Breast epithelium (tissue), 4 donors: Measurements from ENCODE around the gene KRTAP5-7. TPM values are rescaled to one million over a fixed set of nuclear protein-coding genes. Genes with fewer than 3 reads are reported as not detected.

Source experiments
- DNase-seq, 2 donors: peaks; one replicate each; pipeline ENCODE4 v3.0.0-alpha.2; 2019; ENCODE audit warnings: low spot score in 2 of 2
- H3K27ac ChIP-seq, 2 donors: fragments of 200-600 bp; sonication (generic) in 1 of 2; one replicate each; pipeline ENCODE4 v1.5.1; 2016 to 2019; ENCODE audit warnings: mild to moderate bottlenecking in 1 of 2
- H3K27me3 ChIP-seq, 2 donors: fragments of 200-600 bp; sonication (generic) in 1 of 2; one replicate each; pipeline versions ENCODE4 v1.5.1 to v1.6.0; 2017 to 2019; ENCODE audit warnings: control low read depth in 1 of 2, mild to moderate bottlenecking in 1 of 2
- H3K36me3 ChIP-seq: fragments of 200-600 bp; one replicate; pipeline ENCODE4 v1.5.1; 2019
- H3K4me1 ChIP-seq, 2 donors: fragments of 200-600 bp; sonication (generic); one replicate each; pipeline ENCODE4 v1.5.1; 2016 to 2019; ENCODE audit warnings: control low read depth in 1 of 2
- H3K4me3 ChIP-seq, 3 donors: fragments of 200-600 bp; sonication (generic); 1 replicate in 2 of 3; 2 replicates in 1 of 3; pipeline ENCODE4 v1.5.1; 2016 to 2019; ENCODE audit warnings: mild to moderate bottlenecking in 3 of 3, moderate library complexity in 2 of 3
- H3K9me3 ChIP-seq, 2 donors: fragments of 200-600 bp; sonication (generic) in 1 of 2; one replicate each; pipeline ENCODE4 v1.5.1; 2016 to 2019; ENCODE audit warnings: control low read depth in 1 of 2
- POLR2A ChIP-seq: fragments of 450-650 bp; IDR thresholded peaks from one replicate; pipeline ENCODE4 v1.6.1; 2016; ENCODE audit warnings: antibody characterized with exemption, mild to moderate bottlenecking, moderate library complexity
- POLR2AphosphoS5 ChIP-seq, 3 donors: sonication (generic); formaldehyde crosslinking; IDR thresholded peaks; one replicate each; pipeline ENCODE4 v1.6.1; 2017; ENCODE audit warnings: antibody characterized with exemption in 3 of 3
- intact Hi-C: fragments of 100-400 bp; cut with DNase I; formaldehyde crosslinking; loops from one replicate; pipeline ENCODE4 v1.15.1; 2023; ENCODE audit warnings: low total_unique reads
- total RNA-seq, 3 donors: library from RNA; depleted of rRNA; stranded (reverse); fragments of >200 nt; gene quantifications; one replicate each; pipeline ENCODE4 v1.1.0, GENCODE V29; 2016
- TF ChIP-seq, protein P1 (sequence below), 3 donors: fragments of 450-650 bp; IDR thresholded peaks; one replicate each; pipeline ENCODE4 v1.5.1; 2016 to 2017; ENCODE audit warnings: antibody characterized with exemption in 3 of 3, mild to moderate bottlenecking in 3 of 3, moderate library complexity in 3 of 3

Gene KRTAP5-7
- total RNA-seq, 3 donors from 2014 or later, result 0.16 TPM; not detected in 2

DNA sequence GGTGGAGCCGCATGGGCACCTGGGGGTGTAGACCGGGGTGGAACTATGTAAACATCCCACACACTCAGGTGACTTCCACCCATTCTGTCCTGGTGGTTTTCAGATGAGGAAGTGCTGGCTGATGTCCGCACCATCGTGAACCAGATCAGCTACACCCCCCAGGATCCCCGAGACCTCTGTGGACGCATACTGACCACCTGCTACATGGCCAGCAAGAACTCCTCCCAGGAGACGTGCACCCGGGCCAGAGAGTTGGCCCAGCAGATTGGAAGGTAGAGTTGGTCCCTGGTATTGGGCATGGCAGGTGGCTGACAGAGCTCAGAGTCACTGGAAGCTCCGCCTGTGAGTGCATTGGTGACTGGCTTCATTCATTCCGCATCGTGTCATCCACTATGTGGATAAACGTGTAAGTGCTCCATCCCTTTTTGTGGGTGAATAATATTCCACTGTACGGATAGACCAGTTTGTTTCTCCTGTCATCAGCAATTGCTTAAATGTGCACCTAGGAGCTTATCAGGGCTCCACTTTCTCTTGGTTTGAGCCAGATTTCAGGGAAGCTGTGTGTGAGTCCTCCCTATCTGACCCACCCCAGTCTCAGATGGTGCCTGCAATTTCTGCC is 44.2 kb upstream of the KRTAP5-7 start:
- DNase-seq, result no peak

GRCh38 chr11:71483692-71484091 is 43.4 kb upstream of the KRTAP5-7 start:
- Histone ChIP-seq H3K27ac (no peak overlapping the region), H3K36me3 (peaks cover 17% of the 10 kb centered on the region), H3K4me3 (no peak overlapping the region), H3K9me3 (no peaks in the 10 kb centered on the region), H3K27me3 (no peaks in the 10 kb centered on the region), H3K4me1 (no peaks in the 10 kb centered on the region)
- intact Hi-C loops, result no loop called here
- DNase-seq, result no peak
- TF ChIP-seq, protein P1, sequence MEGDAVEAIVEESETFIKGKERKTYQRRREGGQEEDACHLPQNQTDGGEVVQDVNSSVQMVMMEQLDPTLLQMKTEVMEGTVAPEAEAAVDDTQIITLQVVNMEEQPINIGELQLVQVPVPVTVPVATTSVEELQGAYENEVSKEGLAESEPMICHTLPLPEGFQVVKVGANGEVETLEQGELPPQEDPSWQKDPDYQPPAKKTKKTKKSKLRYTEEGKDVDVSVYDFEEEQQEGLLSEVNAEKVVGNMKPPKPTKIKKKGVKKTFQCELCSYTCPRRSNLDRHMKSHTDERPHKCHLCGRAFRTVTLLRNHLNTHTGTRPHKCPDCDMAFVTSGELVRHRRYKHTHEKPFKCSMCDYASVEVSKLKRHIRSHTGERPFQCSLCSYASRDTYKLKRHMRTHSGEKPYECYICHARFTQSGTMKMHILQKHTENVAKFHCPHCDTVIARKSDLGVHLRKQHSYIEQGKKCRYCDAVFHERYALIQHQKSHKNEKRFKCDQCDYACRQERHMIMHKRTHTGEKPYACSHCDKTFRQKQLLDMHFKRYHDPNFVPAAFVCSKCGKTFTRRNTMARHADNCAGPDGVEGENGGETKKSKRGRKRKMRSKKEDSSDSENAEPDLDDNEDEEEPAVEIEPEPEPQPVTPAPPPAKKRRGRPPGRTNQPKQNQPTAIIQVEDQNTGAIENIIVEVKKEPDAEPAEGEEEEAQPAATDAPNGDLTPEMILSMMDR (IDR thresholded peaks at IDR 0.05), result no peak
- no peak for TF ChIP-seq POLR2A
- no peak for TF ChIP-seq POLR2AphosphoS5 (IDR thresholded peaks at IDR 0.05)

More for the DNA sequence above, 44.2 kb upstream of the KRTAP5-7 start:
- no peak overlapping the region for H3K27ac ChIP-seq
- H3K9me3 ChIP-seq, result no peaks in the 10 kb centered on the region
- H3K36me3 ChIP-seq, result peaks cover 17% of the 10 kb centered on the region
- no peaks in the 10 kb centered on the region for H3K4me1 ChIP-seq
- no peak overlapping the region for H3K4me3 ChIP-seq
- no peaks in the 10 kb centered on the region for H3K27me3 ChIP-seq
- TF ChIP-seq POLR2AphosphoS5 (IDR thresholded peaks at IDR 0.05), result no peak
- TF ChIP-seq, protein P1 (IDR thresholded peaks at IDR 0.05), result no peak
- no peak for TF ChIP-seq POLR2A
- intact Hi-C loops, result no loop called here

DNA sequence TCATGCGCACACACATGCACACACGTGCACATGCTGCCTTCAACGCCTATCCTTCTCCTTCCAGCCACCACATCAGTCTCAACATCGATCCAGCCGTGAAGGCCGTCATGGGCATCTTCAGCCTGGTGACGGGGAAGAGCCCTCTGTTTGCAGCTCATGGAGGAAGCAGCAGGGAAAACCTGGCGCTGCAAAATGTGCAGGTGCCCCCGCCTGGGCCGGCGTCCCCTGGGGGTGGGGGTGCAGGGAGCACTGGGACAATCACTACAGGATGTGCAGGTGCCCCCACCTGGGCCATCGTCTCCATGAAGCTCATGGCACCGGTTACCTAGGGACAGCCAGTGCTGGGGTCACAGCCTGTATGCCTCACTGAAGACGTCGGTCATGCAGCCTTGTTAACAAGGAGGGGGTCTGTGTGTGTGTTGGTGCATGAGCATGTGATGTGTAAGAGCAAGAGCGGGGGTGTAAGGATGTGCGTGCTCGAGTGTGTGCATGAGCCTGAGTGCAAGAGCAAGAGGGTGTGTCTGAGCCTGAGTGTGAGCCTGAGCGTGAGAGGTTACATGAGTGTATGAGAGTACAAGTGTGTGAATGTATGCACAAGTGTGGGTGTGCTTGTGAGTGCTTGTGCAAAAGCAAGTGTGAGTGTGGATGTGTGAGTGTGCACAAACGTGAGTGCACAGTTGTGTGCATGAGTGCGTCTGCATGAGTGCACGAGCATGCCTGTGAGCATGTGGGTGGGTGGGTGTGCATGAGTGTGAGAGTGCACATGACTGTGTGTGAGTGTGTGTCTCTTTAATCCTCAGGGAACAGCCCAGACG is 42.6 kb upstream of the KRTAP5-7 start:
- Histone ChIP-seq H3K27me3 (no peaks in the 10 kb centered on the region), H3K4me1 (no peaks in the 10 kb centered on the region), H3K36me3 (peaks cover 15% of the 10 kb centered on the region), H3K9me3 (no peaks in the 10 kb centered on the region), H3K27ac (no peak overlapping the region), H3K4me3 (no peak overlapping the region)
- no peak for TF ChIP-seq POLR2A
- TF ChIP-seq POLR2AphosphoS5 (IDR thresholded peaks at IDR 0.05), result no peak
- TF ChIP-seq, protein P1 (IDR thresholded peaks at IDR 0.05), result no peak
- no peak for DNase-seq
- intact Hi-C loops, result no loop called here

GRCh38 chr11:71485063-71485399 is 42.0 kb upstream of the KRTAP5-7 start:
- H3K4me1 ChIP-seq, result no peaks in the 10 kb centered on the region
- no peaks in the 10 kb centered on the region for H3K27me3 ChIP-seq
- H3K9me3 ChIP-seq, result no peaks in the 10 kb centered on the region
- TF ChIP-seq, protein P1 (IDR thresholded peaks at IDR 0.05), result no peak
- no peak for TF ChIP-seq POLR2AphosphoS5 (IDR thresholded peaks at IDR 0.05)
- no peak for TF ChIP-seq POLR2A
- H3K4me3 ChIP-seq, result no peak overlapping the region
- intact Hi-C loops, result no loop called here
- H3K27ac ChIP-seq, result no peak overlapping the region
- peaks cover 12% of the 10 kb centered on the region for H3K36me3 ChIP-seq
- no peak for DNase-seq

GRCh38 chr11:71485466-71485865 is 41.6 kb upstream of the KRTAP5-7 start:
- no peak for DNase-seq
- H3K27ac ChIP-seq, result no peak overlapping the region
- no peaks in the 10 kb centered on the region for H3K4me1 ChIP-seq
- H3K9me3 ChIP-seq, result no peaks in the 10 kb centered on the region
- peaks cover 12% of the 10 kb centered on the region for H3K36me3 ChIP-seq
- TF ChIP-seq, protein P1 (IDR thresholded peaks at IDR 0.05), result no peak
- no peak for TF ChIP-seq POLR2A
- TF ChIP-seq POLR2AphosphoS5 (IDR thresholded peaks at IDR 0.05), result no peak
- no peaks in the 10 kb centered on the region for H3K27me3 ChIP-seq
- H3K4me3 ChIP-seq, result no peak overlapping the region
- intact Hi-C loops, result no loop called here
